ENCODE data around the gene BANP. TPM values are rescaled to one million over a fixed set of nuclear protein-coding genes. Genes with fewer than 3 reads are reported as not detected.
"Not testable (repeated sequence)": the region's sequence is repeated elsewhere in the genome, so short reads cannot be mapped to it uniquely, and the experiment has no call there.

The BANP gene
- total RNA-seq, 1 donor = 25.9 TPM

DNA sequence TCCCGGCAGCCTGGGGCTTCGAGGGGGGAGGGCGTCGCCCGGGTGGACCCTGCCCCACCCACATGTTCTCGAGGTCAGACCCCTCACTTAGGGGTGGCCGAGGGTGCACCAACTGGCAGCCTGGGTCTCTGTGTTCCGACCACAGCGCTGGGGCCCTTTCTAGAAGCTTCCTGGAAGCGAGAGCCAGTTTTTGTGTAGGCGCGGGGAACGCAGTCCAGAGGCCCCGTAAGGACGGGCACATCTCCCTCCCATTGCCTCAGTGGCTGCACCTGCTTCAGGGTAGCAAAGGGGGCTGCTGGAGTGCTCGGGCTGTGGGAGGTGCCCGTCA is 148.3 kb downstream of the BANP start:
- no peak overlapping the region for H3K4me3 ChIP-seq (ENCODE audit: low read depth, low read length)
- DNase-seq (ENCODE audit: low read depth) = no peak
- TF ChIP-seq, protein P1, sequence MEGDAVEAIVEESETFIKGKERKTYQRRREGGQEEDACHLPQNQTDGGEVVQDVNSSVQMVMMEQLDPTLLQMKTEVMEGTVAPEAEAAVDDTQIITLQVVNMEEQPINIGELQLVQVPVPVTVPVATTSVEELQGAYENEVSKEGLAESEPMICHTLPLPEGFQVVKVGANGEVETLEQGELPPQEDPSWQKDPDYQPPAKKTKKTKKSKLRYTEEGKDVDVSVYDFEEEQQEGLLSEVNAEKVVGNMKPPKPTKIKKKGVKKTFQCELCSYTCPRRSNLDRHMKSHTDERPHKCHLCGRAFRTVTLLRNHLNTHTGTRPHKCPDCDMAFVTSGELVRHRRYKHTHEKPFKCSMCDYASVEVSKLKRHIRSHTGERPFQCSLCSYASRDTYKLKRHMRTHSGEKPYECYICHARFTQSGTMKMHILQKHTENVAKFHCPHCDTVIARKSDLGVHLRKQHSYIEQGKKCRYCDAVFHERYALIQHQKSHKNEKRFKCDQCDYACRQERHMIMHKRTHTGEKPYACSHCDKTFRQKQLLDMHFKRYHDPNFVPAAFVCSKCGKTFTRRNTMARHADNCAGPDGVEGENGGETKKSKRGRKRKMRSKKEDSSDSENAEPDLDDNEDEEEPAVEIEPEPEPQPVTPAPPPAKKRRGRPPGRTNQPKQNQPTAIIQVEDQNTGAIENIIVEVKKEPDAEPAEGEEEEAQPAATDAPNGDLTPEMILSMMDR (IDR thresholded peaks at IDR 0.05; ENCODE audit: insufficient read depth, low read depth, low read length) = no peak

DNA sequence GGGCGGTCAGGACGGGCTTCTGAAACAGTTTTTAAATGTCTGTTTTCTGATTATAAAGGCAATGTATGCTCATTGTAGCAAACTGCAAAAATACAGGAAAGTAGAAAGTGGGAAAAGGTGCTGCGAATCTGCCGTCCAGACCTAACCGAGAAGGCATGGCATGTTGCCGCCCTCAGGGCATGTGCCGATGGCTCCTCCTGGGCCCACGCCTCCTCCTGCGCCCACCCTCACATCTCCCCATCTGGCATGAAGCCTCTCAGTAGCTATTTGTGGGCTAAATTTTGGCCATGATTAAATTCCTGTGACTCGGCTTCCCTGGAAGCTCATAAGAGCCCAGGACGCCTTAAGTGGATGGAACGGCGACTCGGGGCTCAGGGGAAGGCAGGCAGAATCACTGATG is 148.7 kb downstream of the BANP start:
- H3K4me3 ChIP-seq (ENCODE audit: low read depth, low read length); DNase-seq (ENCODE audit: low read depth): not testable (repeated sequence)

- H3K4me3 ChIP-seq (ENCODE audit: low read depth, low read length); DNase-seq (ENCODE audit: low read depth): not testable (repeated sequence)
Observed at GRCh38 chr16:88100801-88101622, 149.8 kb downstream of the BANP start.

DNA sequence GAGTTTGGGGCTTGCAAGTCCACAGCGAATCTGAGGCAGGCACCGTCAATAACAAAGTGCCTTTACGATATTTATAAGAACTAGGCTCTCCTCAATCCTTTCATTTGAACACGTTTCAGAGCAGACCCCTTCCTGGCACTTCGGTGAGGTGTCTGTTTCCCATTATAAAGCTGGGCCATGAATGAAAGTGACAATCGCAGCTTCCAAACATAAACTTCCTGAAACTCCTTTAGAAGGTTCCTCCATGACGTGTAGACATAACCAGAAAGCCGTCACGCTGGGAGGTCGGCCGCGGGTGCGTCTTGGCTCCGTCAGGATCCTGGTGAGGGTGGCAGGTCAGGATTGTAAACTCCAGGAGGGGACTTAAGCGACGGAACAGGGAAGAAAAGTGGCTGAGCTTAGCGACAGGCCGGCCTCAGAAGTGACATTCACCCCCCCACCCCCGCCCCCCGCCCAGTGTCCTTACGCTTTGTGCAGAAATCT is 150.4 kb downstream of the BANP start:
- DNase-seq (ENCODE audit: low read depth); H3K4me3 ChIP-seq (ENCODE audit: low read depth, low read length): not testable (repeated sequence)

- TF ChIP-seq, protein P1 (IDR thresholded peaks at IDR 0.05; ENCODE audit: insufficient read depth, low read depth, low read length) = no peak
- DNase-seq (ENCODE audit: low read depth) = no peak
- H3K4me3 ChIP-seq (ENCODE audit: low read depth, low read length) = no peak overlapping the region
Observed at GRCh38 chr16:88102597-88102996, 151.4 kb downstream of the BANP start.

DNA sequence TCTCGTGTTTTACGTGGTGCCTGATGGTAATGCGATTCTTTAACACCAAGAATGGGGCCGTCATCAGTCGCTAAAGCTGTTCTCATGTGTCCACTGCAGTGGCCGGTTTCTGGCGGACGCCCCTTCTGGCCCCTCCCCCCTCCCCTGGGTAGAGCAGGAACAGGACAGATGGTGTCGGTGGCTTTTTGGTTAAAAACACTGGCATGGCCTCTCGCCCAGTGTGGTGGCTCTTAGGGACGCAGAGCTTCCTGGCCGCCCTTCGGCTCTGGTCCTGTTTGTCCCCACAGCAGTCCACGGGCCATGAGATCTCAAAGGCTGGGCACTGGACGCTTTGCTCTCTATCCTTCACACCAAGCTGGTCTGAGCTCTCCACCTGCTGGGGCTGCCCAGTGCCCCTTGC is 151.8 kb downstream of the BANP start:
- H3K4me3 ChIP-seq (ENCODE audit: low read depth, low read length) = no peak overlapping the region
- TF ChIP-seq, protein P1 (IDR thresholded peaks at IDR 0.05; ENCODE audit: insufficient read depth, low read depth, low read length) = no peak
- no peak for DNase-seq (ENCODE audit: low read depth)

GRCh38 chr16:88103581-88104188 is 152.5 kb downstream of the BANP start:
- H3K4me3 ChIP-seq (ENCODE audit: low read depth, low read length) = no peak overlapping the region
- TF ChIP-seq, protein P1 (IDR thresholded peaks at IDR 0.05; ENCODE audit: insufficient read depth, low read depth, low read length) = no peak

DNA sequence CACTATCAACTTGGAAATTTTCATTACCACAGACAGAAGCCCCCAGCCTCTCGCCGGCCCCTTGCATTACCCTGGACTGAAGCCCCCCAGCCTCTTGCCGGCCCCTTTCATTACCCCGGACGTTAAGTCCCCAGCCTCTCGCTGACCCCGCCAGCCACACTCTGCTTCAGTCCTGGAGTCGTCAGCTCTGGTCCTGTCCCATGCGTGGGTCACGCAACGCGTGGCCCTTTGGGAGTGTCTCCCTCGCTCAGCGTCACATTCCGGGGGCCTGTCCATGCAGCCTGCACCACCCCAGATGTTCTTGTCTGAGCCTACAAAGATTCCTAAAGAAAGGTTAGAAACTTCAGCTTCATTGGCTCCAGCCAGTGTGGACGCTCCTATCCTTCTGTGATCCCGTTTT is 153.1 kb downstream of the BANP start:
- DNase-seq (ENCODE audit: low read depth); H3K4me3 ChIP-seq (ENCODE audit: low read depth, low read length): not testable (repeated sequence)

More at GRCh38 chr16:88103581-88104188, 152.5 kb downstream of the BANP start:
- no peak for DNase-seq (ENCODE audit: low read depth)

GRCh38 chr16:88105574-88106140 is 154.4 kb downstream of the BANP start:
- H3K4me3 ChIP-seq (ENCODE audit: low read depth, low read length); DNase-seq (ENCODE audit: low read depth): not testable (repeated sequence)

GRCh38 chr16:88106566-88106965 is 155.3 kb downstream of the BANP start:
- not testable (repeated sequence) for H3K4me3 ChIP-seq (ENCODE audit: low read depth, low read length); DNase-seq (ENCODE audit: low read depth)
